ENCODE measurements around the gene MED17.

- no peak for TF ChIP-seq CTCF (conservative IDR thresholded peaks at IDR 0.05 in 1 of 2, IDR thresholded peaks at IDR 0.05 in 1 of 2; ENCODE audit: extremely low read depth in 1 of 2, insufficient read depth in 1 of 2, low read depth in 1 of 2, low read length in 2 of 2)
- no peak for TF ChIP-seq EZH2 (IDR thresholded peaks at IDR 0.05; ENCODE audit: borderline replicate concordance, low read length)
Observed at GRCh38 chr11:93841446-93841845, 57.4 kb downstream of the MED17 start.

All from mammary epithelial cell (primary cell).